GM21825 (cell line): ENCODE data around the gene GUF1.

Experiments used
- ATAC-seq: cut with Tn5 transposase; IDR thresholded peaks from one replicate; pipeline ENCODE4 v1.9.1; 2021; ENCODE audit warnings: mild to moderate bottlenecking, moderate library complexity; ENCODE audit not compliant: unreplicated experiment

The GUF1 gene, protein sequence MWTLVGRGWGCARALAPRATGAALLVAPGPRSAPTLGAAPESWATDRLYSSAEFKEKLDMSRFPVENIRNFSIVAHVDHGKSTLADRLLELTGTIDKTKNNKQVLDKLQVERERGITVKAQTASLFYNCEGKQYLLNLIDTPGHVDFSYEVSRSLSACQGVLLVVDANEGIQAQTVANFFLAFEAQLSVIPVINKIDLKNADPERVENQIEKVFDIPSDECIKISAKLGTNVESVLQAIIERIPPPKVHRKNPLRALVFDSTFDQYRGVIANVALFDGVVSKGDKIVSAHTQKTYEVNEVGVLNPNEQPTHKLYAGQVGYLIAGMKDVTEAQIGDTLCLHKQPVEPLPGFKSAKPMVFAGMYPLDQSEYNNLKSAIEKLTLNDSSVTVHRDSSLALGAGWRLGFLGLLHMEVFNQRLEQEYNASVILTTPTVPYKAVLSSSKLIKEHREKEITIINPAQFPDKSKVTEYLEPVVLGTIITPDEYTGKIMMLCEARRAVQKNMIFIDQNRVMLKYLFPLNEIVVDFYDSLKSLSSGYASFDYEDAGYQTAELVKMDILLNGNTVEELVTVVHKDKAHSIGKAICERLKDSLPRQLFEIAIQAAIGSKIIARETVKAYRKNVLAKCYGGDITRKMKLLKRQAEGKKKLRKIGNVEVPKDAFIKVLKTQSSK

DNA sequence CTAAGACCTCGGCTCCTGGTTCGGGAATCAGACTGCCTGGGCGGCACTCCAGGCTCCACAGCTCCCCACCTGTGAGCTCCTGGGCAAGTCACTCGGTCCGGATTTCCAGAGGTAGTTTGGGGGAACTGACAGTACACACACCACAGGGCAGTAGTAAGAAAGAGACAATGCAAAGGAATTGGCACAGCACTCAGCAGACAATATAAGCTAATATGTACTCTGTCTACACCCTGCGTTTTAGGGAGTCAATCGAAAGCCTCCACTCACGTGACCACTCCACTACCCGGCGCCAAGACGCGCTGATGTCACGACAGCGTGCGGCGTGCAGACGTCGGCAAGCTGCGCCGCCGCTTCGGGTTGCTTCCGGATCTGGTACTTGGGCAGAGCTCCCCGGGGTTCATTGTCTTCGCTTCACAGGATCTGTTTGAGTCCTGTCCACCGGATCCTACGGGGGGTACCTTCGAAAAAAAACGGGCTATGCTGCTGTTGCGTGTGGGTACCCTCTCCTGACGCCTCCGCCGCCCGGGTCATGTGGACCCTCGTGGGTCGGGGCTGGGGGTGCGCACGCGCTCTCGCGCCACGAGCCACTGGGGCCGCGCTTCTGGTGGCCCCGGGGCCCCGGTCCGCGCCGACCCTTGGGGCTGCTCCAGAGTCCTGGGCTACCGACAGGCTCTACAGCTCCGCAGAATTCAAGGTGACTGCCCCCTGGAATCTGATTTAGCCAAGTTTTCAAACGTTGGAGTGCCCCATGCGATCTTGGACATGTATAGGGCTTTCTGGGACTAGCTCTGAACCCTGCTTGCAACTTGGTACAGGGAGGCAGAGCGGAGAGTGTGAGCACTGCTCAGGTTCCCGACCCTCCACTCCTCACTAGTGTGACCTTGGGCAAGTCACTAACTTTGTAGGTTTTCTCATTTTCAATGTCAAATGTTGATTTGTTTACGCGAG lies at the start of gene GUF1:
GUF1 (plus strand) TSS at position 327 of the 948 bp plus-strand sequence; CDS start at position 530, 203 bp downstream.
- peak; percentile 97 for ATAC-seq

DNA sequence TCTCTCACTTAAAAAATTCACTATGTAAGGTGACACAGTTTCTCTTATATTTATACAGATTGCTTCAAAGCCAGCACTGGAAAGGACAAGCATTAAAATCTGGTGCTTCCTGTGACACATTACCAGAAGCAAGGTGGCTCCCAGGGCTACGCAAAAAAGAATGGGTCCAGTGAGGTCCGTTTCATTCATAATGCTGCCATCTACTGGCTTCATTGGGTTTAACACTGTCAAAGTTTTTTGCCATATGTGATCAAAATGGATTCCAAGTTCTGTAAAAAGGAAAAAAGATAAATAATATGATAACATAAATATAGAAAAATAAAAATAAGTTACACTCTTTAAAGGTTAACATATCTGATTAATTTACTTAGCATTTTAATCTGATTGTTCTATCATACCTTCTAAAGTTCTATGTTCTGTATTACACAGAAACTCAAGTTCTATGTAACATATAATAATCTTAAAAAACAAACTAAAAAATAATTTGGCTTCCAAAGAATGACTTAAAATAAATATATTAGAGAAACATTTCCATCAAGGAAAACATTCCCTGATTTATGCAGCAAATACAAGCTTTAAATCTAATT lies 48.8 kb upstream of the GUF1 start:
- ATAC-seq, result peak; percentile 98

DNA sequence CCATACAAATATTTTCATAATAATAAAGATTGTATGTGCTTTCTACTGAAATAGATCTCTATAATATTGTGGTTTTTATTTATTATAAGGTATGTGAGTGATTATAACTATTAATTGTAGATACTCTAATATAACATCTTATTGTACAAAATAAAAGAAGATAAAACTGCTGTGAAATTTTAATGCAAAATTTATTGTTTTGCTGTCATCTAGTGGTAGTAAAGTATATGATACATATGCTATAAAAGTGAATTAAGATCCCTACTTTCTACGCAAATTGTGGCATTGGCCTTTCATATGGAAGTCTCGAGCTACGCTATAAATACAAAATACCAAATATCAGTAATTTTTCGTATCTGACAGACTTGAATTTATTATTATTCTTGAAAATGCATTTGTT lies 46.1 kb upstream of the GUF1 start:
- ATAC-seq, result no peak

DNA sequence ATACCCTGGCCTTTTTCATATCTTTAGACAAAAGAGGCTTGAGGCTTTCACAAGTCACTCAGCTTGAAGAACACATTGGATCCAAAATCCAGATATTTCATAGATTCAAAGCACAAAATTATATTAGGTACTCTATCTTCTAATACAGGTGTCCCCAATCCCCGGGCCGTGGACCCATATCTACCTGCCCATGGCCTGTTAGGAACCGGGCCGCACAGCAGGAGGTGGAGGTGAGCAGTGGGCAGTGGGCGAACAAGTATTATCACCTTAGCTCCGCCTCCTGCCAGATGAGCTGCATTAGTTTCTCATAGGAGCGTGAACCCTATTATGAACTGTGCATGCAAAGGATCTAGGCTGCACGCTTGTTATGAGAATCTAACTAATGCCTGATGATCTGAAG lies 45.5 kb upstream of the GUF1 start:
- ATAC-seq, result no peak

DNA sequence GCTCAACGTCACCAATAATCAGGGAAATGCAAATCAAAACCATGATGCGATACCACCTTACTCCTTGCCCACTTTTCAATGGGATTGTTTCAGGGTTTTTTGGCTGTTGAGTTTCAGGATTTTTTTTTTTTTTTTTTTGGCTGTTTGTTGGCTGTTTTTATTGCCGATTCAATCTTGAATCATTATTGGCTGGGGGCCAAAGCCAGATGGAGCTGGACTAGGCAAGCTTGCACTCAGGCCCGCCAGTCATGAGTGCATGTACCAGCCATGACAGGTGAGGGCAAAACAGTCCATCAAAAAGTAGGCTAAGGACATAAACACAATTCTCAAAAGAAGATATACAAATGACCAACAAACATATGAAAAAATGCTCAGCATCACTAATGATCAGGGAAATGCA lies 40.1 kb upstream of the GUF1 start:
- no peak for ATAC-seq

DNA sequence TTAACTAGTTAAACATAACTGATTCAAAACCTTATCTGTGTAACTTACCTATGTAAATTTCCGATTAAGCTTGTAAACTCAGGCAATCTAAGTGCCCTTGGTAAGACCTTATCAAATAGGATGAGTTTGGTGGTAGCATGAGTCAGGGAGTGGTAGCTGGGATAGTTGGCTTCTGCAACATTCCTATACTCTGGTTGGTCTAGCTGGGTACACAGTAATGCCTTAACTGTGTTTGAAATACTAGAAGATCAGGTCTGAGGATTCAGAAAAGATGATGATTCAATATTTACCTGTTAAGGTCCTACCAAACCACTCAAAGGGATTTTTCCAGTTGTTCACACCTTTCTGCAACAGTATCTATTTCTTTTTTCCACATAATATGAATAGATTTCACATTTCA lies 32.1 kb upstream of the GUF1 start:
- ATAC-seq, result no peak

DNA sequence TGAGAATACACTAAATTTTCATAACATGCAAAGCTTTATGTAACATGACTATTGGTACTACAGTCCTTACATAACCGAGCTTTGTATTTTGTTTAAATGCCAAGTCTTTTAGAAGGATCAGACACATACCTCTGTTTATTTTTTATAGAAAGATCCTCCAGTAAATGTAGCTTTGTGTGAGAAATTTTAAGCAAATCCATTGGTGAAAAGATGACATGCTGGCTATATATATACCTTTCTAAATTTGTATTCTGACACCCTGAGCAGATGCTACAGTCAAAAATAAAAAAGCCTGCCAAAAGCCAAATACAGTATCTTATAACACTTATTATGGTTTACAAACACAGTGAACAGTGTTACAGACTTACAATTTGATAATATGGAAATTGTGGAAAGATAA lies 26.8 kb upstream of the GUF1 start, which contains the start of gene YIPF7:
YIPF7 (minus strand) TSS at position 201 of the 400 bp plus-strand sequence. CDS start 1,525 bp downstream, outside the sequence.
- ATAC-seq, result no peak

DNA sequence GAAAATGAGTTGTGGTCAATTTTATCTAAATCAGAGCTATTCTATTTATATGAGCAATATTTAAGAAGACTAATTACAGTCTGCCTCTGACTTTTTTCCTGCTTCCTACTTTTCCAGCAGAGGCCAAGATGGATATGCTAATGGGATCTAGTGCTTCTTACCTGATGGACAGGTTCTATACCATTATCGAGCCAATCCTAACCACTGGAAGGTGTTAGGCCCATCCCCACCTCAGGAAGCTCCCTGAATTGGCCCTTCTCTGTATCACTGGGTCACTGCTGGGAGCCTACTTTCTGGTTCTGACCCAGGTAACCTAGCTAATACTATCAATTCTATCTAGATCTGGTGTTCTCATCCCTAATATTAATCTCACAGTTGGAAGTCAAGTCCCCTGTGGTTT lies 26.2 kb upstream of the GUF1 start:
- ATAC-seq, result no peak

DNA sequence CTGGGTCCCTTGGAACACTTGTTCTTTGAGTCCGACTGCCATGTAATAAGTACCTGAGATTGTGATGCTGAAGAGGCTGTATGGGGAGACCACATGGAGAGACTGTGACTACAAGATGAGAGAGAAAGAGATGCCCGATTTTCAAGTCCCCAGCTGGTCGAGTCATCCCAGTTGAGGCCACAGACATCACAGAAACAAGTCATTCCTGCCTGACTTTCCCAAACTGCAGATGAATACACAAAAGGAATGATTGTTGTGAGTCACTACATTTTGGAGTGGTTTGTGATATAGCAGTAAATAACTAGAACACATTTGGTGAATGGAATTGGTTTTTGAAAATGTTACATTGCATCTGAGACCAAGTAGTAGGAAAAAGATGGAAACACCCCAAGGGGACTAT lies 17.8 kb upstream of the GUF1 start:
- no peak for ATAC-seq

DNA sequence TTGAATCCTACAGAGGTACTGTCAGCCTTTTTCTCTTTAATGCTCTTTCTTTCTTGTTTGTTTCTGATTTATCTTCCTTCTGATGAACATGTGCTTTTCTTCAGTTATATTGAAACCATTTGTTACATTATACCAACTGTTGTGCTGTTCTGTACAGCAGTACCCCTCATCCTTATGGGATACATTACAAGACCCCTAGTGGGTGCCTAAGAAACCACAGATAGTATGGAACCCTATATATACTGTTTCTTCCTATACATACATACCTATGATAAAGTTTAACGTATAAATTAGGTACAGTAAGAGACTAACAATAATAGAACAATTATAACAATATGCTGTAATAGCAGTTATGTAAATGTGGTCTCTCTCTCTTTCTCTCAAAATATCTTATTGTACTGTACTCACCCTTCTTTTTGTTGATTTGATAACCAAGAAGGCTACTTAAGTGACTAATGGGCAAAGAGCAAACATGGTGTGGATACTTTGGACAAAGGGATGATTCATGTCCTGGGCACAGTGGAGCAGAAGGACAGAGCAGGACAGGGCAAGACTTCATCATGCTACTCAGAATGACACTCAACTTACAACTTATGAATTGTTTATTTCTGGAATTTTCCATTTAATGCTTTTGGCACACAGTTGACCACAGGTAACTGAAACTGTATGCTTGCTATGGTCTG lies 16.1 kb upstream of the GUF1 start:
- no peak for ATAC-seq

DNA sequence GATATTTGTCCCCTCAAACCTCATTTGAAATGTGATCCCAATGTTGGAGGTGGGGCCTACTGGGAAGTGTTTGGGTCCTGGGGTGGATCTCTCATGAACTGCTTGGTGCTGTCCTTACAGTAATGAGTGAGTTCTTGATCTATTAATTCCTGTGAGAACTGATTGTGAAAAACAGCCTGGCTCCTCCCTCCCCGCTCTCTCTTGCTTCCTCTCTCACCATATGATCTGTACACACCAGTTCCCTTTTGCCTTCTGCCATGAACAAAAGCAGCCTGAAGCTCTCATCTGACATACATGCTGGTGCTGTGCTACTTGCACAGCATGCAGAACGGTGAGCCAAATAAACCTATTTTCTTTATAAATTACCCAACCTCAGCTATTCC lies 15.6 kb upstream of the GUF1 start:
- ATAC-seq, result no peak

DNA sequence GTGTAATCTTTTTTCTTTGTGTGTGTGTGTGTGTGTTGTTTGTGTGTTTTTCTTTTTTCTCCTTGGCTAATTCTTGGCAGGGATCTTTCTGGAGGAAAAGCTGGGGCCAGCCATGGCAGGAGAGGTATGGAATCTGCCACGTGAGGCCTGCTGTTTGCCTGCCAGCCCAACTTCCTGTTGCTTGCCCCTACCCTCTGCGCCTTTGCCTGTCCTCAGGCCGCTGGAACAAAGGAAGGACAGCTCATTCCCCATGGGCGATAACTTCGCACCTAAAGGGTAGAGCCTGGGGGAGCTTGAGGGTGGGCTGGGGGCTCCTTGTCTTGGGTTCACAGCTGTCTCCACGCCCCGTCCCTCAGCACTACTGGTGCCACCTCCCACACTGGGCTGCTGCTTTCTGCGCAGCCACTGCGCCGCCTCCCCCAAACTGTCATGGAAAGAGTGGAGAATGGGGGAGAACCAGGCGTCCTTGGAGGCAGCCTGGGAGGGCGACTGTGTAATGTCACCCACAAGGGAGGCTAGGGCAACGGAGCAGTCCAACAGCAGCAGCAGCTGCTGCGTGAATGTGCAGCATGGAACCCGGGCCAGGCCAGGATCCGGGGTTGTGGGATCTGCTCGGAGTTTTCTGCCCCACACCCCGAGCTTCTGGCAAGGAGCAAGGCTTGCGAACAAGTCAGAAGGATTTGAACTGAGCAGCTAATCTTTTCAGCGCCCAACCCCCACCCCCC lies 14.5 kb upstream of the GUF1 start:
- ATAC-seq, result no peak

DNA sequence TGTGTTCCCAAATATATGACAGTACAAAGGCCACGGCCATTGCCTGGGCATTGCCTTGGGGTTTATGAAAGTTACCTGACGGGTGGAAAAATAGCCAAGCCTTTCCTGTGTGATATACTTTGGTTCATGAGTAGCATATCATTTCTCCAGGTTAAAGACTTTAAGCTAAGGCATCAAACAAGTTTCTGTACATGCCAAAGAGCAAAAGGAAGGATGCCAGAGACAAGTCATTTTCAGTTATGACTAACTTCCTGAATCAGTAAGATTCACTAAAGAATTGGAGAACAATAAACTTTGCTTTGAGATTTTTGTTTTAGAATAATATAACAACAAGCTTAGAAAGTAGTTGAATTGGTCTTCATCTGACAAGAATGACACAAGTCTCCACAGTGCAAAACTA lies 9.7 kb upstream of the GUF1 start:
- no peak for ATAC-seq

DNA sequence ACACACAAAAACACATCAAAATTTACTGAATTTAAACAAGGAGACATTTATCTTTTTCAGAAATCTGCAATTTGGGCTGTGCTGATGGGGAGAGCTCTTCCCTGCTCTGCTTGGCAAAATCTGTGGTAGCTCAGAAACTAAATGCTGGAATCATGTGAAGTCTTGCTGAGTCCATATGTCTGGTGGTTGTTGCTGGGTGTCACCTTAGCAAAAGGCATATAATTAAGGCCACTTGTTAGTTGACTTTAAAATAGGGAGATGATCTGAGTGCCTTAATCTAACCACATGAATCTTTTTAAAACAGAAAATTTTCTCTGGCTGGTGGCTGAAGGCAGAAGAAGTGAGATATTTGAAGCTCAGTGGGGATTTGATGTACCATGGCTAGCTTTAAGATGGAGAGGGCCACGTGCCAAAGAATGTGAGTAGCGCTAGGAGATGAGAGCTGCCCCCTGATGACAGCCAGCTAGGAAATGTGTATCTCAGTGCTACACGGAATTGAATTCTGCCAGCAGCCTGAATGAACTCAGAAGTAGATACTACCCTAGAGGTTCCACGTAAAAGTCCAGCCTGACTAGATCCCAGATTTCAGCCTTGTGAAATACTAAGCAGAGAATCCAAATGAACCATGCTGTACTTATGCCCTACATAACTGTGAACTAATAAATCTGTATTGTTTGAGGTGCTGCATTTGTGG lies 7.6 kb upstream of the GUF1 start:
- ATAC-seq, result no peak

DNA sequence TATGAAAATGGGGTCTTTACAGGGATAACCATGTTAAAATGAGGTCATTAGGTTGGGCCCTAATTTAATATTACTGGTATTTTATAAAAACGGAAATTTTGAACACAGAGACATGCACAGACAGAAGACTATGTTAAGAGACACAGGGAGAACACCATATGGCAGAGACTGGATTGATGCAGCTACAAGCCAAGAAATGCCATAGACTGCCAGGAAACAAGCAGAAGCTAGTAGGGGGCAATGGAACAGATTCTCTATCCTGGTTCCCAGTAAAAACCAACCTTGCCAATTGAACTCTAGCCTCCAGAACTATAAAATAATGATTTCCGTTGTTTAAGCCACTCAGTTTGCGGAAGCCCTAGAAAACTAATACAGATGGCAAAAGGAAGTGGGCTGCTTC lies 6.6 kb upstream of the GUF1 start:
- no peak for ATAC-seq

DNA sequence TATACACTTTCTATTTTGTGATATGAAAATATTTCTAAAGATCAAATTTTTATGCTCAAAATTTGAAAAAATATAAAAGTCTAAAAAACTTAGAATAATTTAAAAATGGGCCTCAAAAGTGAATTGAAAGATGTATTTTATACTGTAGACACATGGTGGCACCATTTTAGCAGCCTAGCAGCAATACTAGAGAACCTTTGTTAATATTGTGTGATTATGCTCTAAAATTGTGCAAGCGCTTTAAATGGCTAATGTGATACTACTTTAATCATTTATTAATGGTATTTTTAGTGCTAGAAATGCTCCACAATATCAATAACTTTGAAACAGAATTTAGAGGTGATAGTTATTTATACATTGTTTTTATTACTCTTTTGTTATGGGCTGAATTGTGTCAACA lies 3.7 kb upstream of the GUF1 start:
- ATAC-seq, result no peak

DNA sequence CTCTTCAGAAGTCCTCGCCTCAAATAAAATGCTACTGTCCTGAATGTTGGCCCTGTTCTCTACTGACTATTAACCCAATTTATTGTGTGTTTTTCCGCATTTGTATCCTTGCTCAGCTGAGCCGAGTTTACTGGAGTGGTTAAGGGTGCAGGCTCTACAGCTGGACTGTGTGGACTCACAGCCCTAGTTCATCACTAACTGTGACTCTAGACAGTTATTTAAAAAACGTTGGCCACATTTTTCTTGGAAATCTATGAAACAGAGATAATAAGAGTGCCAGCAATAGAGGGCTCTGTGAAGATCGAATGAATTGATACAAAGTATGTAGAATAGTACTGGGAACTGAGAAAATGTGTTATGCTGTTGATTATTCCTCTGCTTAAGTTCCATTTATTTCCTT lies 2.9 kb upstream of the GUF1 start:
- ATAC-seq, result no peak

DNA sequence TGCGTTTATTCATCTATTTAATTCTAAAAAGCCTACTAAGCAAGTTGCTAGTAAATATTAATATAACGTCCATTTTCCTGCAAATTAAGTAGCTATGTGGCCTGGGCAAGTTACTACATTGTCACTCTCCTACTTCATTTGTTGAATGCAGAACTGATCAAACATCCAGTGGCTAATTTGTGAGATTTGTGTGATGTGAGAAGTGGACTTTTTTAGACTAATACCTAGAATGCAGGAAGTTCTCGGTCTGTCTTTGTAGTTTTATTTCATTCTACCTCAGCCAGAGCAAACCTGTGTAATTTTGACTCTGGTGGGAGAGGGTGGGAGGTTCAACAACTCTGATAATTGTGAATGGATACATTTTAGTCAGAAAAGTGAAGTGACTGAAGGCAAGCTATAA lies 840 bp downstream of the GUF1 start:
- no peak for ATAC-seq

DNA sequence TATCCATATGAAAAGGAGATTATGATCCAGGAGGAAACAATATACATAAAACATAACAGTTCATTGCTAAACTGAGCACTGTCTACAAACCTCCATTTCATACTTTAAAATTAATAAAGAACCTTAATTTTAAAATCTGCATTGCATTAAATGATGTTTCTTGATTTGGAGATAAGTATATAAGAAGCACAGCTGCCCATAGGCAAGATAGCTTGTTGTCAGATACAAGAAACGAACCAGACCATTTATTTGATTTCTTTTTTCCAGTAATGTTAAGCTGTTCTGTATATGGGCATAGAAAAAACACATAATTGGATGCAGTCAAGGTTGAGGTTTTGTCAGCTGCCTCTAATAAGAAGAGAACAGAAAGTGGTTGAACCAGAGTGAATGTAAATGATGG lies 6.4 kb downstream of the GUF1 start:
- ATAC-seq, result no peak
